GM23248 (cell line): ENCODE measurements around the gene INSRR. TPM values are rescaled to one million over a fixed set of nuclear protein-coding genes. Genes with fewer than 3 reads are reported as not detected.
A peak's percentile ranks its signal among the peaks of the same experiment; 100 is the strongest.

Source experiments
- DNase-seq: peaks from one replicate; pipeline ENCODE4 v3.0.0-alpha.2; 2015
- H2AFZ ChIP-seq: fragments of 200-600 bp; sonication (generic); 2 replicates; pipeline ENCODE4 v1.6.1; 2016; ENCODE audit warnings: antibody characterized with exemption
- H3F3A ChIP-seq: fragments of 200-600 bp; sonication (generic); 2 replicates; pipeline ENCODE4 v1.6.1; 2016; ENCODE audit warnings: mild to moderate bottlenecking, antibody characterized with exemption, mixed run types; ENCODE audit not compliant: insufficient read depth
- H3K27ac ChIP-seq: fragments of 200-600 bp; sonication (generic); 2 replicates; pipeline ENCODE4 v1.5.1; 2016; ENCODE audit warnings: mild to moderate bottlenecking
- H3K27me3 ChIP-seq: fragments of 200-600 bp; sonication (generic); replicated peaks from 2 replicates; pipeline ENCODE4 v1.6.1; 2016; ENCODE audit warnings: mild to moderate bottlenecking; ENCODE audit not compliant: insufficient read depth
- H3K36me3 ChIP-seq: fragments of 200-600 bp; sonication (generic); 2 replicates; pipeline ENCODE4 v1.6.1; 2016; ENCODE audit warnings: low read depth, mild to moderate bottlenecking
- H3K4me1 ChIP-seq: fragments of 200-600 bp; sonication (generic); 2 replicates; pipeline ENCODE4 v1.6.1; 2016; ENCODE audit warnings: mild to moderate bottlenecking; ENCODE audit not compliant: insufficient read depth
- H3K4me2 ChIP-seq: fragments of 200-600 bp; sonication (generic); one replicate; pipeline ENCODE4 v1.6.1; 2016; ENCODE audit warnings: mild to moderate bottlenecking; ENCODE audit not compliant: unreplicated experiment
- H3K4me3 ChIP-seq: fragments of 200-600 bp; sonication (generic); 2 replicates; pipeline ENCODE4 v1.5.1; 2016; ENCODE audit warnings: mild to moderate bottlenecking
- H3K79me2 ChIP-seq: fragments of 200-600 bp; sonication (generic); 2 replicates; pipeline ENCODE4 v1.6.1; 2016; ENCODE audit warnings: mild to moderate bottlenecking; ENCODE audit not compliant: insufficient read depth
- H3K9ac ChIP-seq: fragments of 200-600 bp; sonication (generic); 2 replicates; pipeline ENCODE4 v1.6.1; 2016; ENCODE audit warnings: mild to moderate bottlenecking
- H3K9me2 ChIP-seq: fragments of 200-600 bp; sonication (generic); 2 replicates; pipeline ENCODE4 v1.6.1; 2016; ENCODE audit warnings: mixed run types, mild to moderate bottlenecking, moderate library complexity; ENCODE audit not compliant: insufficient read depth
- H3K9me3 ChIP-seq: fragments of 200-600 bp; sonication (generic); one replicate; pipeline ENCODE4 v1.6.1; 2017; ENCODE audit warnings: low read depth
- H4K20me1 ChIP-seq: fragments of 200-600 bp; sonication (generic); 2 replicates; pipeline ENCODE4 v1.6.0; 2016; ENCODE audit not compliant: insufficient read depth
- EZH2 ChIP-seq: fragments of 200-600 bp; sonication (generic); IDR thresholded peaks from 2 replicates; pipeline ENCODE4 v1.6.1; 2018; ENCODE audit warnings: antibody characterized with exemption, mild to moderate bottlenecking; ENCODE audit not compliant: insufficient read depth, poor library complexity, severe bottlenecking
- EZH2phosphoT487 ChIP-seq: fragments of 200-600 bp; sonication (generic); IDR thresholded peaks from 2 replicates; pipeline ENCODE4 v1.6.1; 2018; ENCODE audit warnings: antibody characterized with exemption, moderate library complexity, mild to moderate bottlenecking, low read depth; ENCODE audit not compliant: insufficient read depth
- WGBS, 2 experiments: methylation state at CpG; one replicate each; pipeline ENCODE4 v1.1.6; 2015 to 2017; ENCODE audit warnings: low lambda C conversion rate in 2 of 2, low coverage in 1 of 2; ENCODE audit errors: missing lambda C conversion rate in 2 of 2; 5-methylcytosine and 5-hydroxymethylcytosine counted together
- in situ Hi-C: fragments of 300-500 bp; cut with MboI; formaldehyde crosslinking; loops from 2 replicates; pipeline ENCODE4 v1.15.0; 2020
- polyA plus RNA-seq: library from polyadenylated mRNA; unstranded; fragments of >200 nt; fragmentation: Nextera tagmentation; extraction: Ambion mirVana; gene quantifications from 2 replicates; pipeline ENCODE4 v1.2.1, GENCODE V29; 2016
- total RNA-seq: library from RNA; depleted of rRNA; stranded (reverse); fragments of >200 nt; shearing (Covaris generic); gene quantifications from 2 replicates; pipeline ENCODE4 v1.2.3, GENCODE V29; 2014

Gene INSRR
- total and polyA plus RNA-seq, 2 experiments from 2014 or later, result 0.09 TPM; not detected in 1

DNA sequence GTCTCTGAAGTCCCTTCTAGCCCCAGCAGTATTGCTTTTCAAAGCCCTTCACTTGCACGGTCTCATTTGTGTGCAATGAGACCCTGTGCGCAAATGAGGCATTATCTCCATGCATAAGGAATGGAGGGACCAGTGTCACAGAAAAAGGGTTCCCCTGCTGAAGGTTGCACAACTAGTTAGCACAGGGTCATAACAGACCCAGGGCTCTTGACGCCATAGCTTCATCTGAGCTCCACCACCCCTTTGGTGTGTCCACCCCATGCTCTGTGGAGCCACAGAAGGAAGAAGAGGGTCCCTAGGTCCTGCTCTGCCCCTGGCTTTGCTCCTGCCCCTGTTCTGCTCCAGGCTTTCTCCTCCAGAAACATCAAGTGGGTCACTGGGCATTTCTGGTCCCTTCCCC lies 54.9 kb downstream of the INSRR start:
- H3K4me3 ChIP-seq, result no peak overlapping the region
- H3F3A ChIP-seq, result peaks cover 37% of the 10 kb centered on the region
- H3K36me3 ChIP-seq, result peaks cover 6% of the 10 kb centered on the region
- no peaks in the 10 kb centered on the region for H3K79me2 ChIP-seq
- no peak overlapping the region for H2AFZ ChIP-seq
- TF ChIP-seq EZH2phosphoT487 (no peak), EZH2 (no peak)
- H3K27ac ChIP-seq, result no peak overlapping the region
- no peak overlapping the region for H3K9ac ChIP-seq
- in situ Hi-C loops, result no loop called here
- H3K4me2 ChIP-seq, result no peak overlapping the region
- 75 to 76% methylated on average over 3 of the region's 3 CpGs for WGBS, 2 experiments
- no peaks in the 10 kb centered on the region for H3K9me2 ChIP-seq
- H3K4me1 ChIP-seq, result peaks cover 32% of the 10 kb centered on the region
- DNase-seq, result no peak
- no peaks in the 10 kb centered on the region for H3K27me3 ChIP-seq
- no peaks in the 10 kb centered on the region for H4K20me1 ChIP-seq
- no peaks in the 10 kb centered on the region for H3K9me3 ChIP-seq

DNA sequence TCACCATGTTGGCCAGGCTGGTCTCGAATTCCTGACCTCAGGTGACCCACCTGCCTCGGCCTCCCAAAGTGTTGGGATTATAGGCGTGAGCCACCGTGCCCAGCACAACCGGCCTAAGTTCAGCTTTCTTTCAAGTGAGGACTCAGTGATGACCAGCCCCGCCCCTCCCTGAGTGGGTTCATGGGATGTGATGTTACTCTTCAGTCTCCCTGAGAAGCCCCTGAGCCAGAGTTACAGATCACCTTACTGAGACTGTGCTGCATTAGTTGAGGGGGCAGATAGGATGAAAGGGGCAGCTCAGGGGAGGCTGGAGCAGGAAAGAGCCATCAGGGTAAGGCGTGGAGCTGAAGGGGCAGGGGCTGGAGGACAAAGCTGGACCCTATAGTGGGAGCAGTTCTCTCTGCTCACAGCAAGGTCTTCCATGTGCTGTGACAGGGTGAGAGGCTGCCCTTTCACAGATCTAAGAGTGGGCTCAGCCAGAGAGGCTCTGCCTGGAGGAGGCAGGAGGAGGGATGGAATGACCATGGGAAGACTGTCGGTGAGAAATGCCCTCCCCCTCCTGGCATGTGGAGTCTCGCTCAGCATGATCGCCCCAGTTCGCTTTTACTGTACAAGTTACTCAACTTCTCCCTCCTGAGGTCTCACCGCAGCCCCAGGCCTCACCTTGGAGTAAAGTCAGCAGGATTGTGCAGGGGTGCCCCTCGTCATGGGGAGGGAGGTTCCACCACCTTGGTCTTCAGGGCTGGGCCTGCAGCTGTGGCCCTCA lies 55.6 kb downstream of the INSRR start:
- no peaks in the 10 kb centered on the region for H4K20me1 ChIP-seq
- peaks cover 10% of the 10 kb centered on the region for H3K36me3 ChIP-seq
- no peak overlapping the region for H3K27ac ChIP-seq
- peaks cover 38% of the 10 kb centered on the region for H3K4me1 ChIP-seq
- H3K4me2 ChIP-seq, result no peak overlapping the region
- no peak for TF ChIP-seq EZH2phosphoT487
- TF ChIP-seq EZH2, result no peak
- H3K9ac ChIP-seq, result no peak overlapping the region
- no peak for DNase-seq
- no peak overlapping the region for H2AFZ ChIP-seq
- H3K79me2 ChIP-seq, result no peaks in the 10 kb centered on the region
- 96 to 97% methylated on average over 13 of the region's 13 CpGs for WGBS, 2 experiments
- H3K4me3 ChIP-seq, result no peak overlapping the region
- H3K27me3 ChIP-seq, result no peaks in the 10 kb centered on the region
- H3F3A ChIP-seq, result peaks cover 41% of the 10 kb centered on the region
- in situ Hi-C loops, result no loop called here
- H3K9me2 ChIP-seq, result no peaks in the 10 kb centered on the region
- H3K9me3 ChIP-seq, result no peaks in the 10 kb centered on the region

DNA sequence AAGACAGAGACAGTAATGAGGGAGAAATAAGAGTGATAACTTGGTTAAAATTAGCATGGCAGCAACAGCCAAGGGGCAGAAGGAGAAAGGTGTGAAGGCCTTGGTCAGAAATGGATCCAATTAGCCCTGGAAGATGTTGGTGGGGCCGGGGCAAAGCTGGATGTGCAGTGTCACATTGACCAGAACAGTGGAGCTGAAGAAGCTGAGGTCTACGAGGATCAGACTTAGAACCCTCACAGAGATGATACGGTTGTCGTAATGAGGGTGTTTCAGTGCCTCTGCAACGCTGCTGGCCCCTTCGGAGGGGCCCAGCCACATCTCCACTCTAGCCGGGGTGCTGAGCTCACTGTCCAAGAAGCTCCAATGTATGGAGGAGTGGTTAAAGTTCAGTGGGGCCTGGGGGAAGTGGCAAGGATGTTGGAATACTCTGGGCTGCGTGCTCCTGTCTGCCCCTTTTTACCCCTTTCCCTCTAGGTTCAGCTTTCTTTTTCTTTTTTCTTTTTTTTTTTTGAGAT lies 56.4 kb downstream of the INSRR start:
- Histone ChIP-seq H3K4me2 (peak overlapping the region; percentile 58), H3K79me2 (no peaks in the 10 kb centered on the region), H4K20me1 (no peaks in the 10 kb centered on the region), H3K9me2 (no peaks in the 10 kb centered on the region), H3K4me1 (peaks cover 42% of the 10 kb centered on the region), H3K9ac (0 out of 2 replicates have a peak overlapping the region, but pooled peaks have one; percentile 29), H3F3A (peaks cover 49% of the 10 kb centered on the region), H2AFZ (no peak overlapping the region), H3K27me3 (no peaks in the 10 kb centered on the region), H3K36me3 (peaks cover 17% of the 10 kb centered on the region), H3K9me3 (no peaks in the 10 kb centered on the region), H3K27ac (peak overlapping the region; percentile 76; the same call in 1 of the 2 replicates), H3K4me3 (no peak overlapping the region)
- no peak for DNase-seq
- in situ Hi-C loops, result no loop called here
- no peak for TF ChIP-seq EZH2
- TF ChIP-seq EZH2phosphoT487, result no peak
- 94 to 97% methylated on average over 8 of the region's 8 CpGs for WGBS, 2 experiments

DNA sequence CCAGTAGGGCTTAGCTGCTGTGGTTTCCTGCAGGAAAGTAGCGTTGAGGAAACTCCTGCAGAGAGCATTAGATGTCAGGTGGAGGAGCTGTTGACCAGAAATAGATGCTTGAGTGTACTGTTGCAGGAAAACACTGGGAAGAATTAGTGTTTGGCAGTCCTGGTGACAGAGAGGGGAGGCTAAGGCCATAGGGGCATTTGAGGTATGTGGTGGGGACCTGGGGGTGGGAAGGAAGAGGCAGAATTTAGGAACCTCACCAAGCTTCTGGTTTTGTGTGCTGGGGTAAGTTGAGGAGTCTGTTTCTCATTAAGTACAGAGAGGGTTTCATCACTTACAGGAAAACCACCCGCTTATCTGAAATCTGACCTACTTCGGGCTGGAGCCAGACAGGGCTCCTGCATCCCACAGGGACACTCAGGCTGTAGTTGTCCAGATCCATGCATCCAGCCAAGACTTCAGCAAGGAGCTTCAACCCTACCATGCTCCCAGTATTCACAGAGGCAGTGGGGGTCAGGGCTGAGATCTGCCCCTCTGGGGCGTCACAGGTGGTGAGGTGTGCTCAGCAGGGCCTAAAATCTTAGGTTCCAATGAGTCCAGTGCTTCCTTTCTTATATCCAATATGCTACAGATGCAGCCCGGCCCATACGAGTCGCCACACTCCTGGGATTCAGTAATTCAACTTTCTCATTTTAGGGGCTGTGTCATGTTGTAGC lies 57.4 kb downstream of the INSRR start:
- Histone ChIP-seq H3K4me3 (no peak overlapping the region), H3K9me2 (no peaks in the 10 kb centered on the region), H2AFZ (no peak overlapping the region), H3K27me3 (no peaks in the 10 kb centered on the region), H3K4me2 (peak overlapping the region; percentile 58), H3K9me3 (no peaks in the 10 kb centered on the region), H4K20me1 (no peaks in the 10 kb centered on the region), H3K27ac (peak overlapping the region; percentile 76), H3K4me1 (peaks cover 42% of the 10 kb centered on the region), H3K36me3 (peaks cover 19% of the 10 kb centered on the region), H3K79me2 (no peaks in the 10 kb centered on the region), H3F3A (peaks cover 57% of the 10 kb centered on the region), H3K9ac (peak overlapping the region; percentile 29; the same call in 1 of the 2 replicates)
- TF ChIP-seq EZH2 (no peak), EZH2phosphoT487 (peak; percentile 69; the same call in 1 of the 2 replicates)
- peak; percentile 86 for DNase-seq
- 41 to 42% methylated on average over 7 of the region's 7 CpGs for WGBS, 2 experiments
- in situ Hi-C loops, result no loop called here
